ENCODE measurements around the gene RYR3.

RYR3 gene

GRCh38 chr15:33644304-33644703 lies 333.5 kb downstream of the RYR3 start:
- DNase-seq (ENCODE audit: low read depth) = no peak

DNA sequence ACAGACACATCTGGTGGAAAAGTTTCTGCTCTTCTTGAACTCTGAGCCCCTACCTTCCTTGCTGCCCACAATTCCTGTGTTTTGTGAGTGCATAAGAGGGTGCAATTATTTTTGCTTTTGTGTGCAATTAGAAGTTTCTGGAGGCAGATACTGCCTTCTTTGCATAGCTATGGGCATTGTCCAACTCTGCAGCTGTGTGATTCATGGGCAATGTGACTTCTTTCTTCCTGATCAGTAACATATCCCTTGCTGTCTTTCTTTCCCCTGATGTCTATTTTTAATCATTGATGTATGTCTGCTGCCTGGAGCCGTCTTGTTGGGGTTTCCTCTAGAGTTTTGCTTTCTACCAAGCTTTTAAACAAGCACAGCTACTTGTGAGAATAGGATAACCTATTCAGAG lies 336.0 kb downstream of the RYR3 start:
- DNase-seq (ENCODE audit: low read depth) = no peak

GRCh38 chr15:33649217-33649933 lies 338.6 kb downstream of the RYR3 start:
- DNase-seq (ENCODE audit: low read depth) = no peak

DNA sequence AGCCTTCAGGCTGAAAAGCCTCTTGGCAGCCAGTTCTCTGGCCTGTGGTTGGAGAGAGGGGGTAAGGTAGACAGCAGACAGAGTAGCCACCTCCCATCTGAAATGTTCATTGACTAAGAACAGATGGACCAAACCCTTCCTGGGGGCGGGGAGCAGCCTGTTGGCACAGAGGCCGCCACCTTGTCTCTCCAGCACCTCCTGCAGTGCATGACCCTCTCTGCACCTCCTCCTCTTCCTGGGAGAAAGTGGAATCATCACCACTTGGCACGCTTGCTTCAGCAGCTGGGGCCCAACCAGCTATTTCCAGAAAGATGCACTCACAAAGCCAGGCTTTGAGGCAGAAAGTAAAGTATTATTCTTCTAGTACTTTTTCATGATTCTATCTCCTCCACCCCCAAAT lies 344.1 kb downstream of the RYR3 start:
- DNase-seq (ENCODE audit: low read depth) = no peak

DNA sequence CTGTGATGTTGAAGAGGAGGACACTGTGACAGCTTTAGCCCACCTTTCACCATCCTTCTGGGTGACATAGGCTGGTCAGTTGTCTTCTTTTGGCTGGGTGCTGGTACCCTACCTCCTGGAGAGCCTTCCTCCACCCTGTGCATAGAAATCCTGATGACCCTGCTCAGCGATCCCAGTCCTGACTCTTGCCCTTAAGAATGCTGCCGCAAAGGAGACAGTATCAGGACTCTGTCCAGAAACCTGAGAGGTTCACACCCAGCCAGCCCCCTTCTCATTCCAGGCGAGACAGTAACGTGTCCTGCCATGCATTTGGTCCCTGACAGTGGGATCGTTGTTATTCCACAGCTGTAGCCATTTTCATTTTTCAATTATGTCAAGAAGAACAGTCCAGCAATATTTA lies 344.7 kb downstream of the RYR3 start:
- DNase-seq (ENCODE audit: low read depth) = no peak

GRCh38 chr15:33656168-33656567 lies 345.4 kb downstream of the RYR3 start:
- no peak for DNase-seq (ENCODE audit: low read depth)

DNA sequence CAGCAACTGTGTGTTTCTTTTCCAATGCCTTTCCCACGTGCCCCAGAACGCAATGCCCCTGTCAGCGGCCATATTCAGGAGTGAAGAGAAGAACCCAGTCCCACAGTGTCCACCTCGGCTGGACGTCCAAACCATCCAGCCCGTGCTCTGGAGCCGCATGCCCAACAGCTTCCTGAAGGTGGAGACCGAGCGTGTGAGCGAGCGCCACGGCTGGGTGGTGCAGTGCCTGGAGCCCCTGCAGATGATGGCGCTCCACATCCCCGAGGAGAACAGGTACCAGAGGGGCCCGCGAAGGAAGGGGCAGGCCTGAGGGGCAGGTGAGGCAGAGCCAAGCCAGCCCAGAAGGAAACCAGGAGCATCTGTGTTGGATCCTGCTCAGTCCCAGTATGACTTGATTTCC lies 349.4 kb downstream of the RYR3 start:
- DNase-seq (ENCODE audit: low read depth) = no peak

GRCh38 chr15:33662014-33662413 lies 351.2 kb downstream of the RYR3 start:
- no peak for DNase-seq (ENCODE audit: low read depth)

- DNase-seq (ENCODE audit: low read depth) = no peak
These were observed 354.2 kb downstream of the RYR3 start for GRCh38 chr15:33664947-33665346.

GRCh38 chr15:33670567-33670966 lies 359.8 kb downstream of the RYR3 start:
- no peak for DNase-seq (ENCODE audit: low read depth)

- DNase-seq (ENCODE audit: low read depth) = no peak
These were observed 360.7 kb downstream of the RYR3 start for GRCh38 chr15:33671456-33671855.

GRCh38 chr15:33675246-33675645 lies 364.5 kb downstream of the RYR3 start:
- no peak for DNase-seq (ENCODE audit: low read depth)

DNA sequence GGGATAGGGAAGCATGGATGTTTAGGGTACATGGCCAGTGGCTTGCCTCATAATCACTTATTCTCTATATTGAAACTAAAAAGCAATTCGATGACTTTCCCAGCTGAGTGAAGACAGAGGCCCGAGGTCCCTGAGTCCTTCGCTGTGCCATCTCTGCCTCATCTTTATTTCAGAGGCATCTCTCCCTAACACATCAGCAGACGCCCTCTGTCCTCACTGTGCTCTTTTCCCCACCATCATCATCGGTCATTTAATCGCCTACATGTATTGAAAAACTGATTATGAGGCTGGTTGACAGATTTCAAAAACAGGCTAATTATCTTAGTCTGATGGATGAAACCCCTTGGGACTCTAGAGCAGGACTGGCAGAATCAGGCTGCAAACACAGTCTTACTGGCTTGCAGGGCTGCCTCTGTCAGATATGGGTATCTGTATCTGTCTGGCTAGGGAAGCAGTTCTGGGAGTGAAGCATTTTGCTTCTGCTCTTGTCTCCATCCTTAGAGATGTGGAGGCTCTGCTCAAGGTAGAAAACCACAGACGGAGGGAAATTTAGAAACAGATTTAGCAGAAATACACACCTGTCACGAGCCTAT lies 366.6 kb downstream of the RYR3 start:
- DNase-seq (ENCODE audit: low read depth) = no peak

DNA sequence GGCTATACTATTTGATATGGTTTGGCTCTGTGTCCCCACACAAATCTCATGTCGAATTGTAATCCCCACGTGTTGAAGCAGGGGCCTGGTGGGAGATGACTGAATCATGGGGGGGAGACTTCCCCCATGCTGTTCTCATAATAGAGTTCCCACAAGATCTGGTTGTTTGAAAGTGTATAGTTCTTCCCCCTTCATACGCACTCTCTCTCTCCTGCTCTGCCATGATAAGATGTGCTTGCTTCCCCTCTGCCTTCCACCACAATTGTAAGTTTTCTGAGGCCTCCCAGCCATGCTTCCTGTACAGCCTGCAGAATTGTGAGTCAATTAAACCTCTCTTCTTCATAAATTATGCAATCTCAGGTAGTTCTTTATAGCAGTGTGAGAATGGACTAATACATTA lies 367.4 kb downstream of the RYR3 start:
- no peak for DNase-seq (ENCODE audit: low read depth)

GRCh38 chr15:33678602-33679001 lies 367.8 kb downstream of the RYR3 start:
- DNase-seq (ENCODE audit: low read depth) = no peak

DNA sequence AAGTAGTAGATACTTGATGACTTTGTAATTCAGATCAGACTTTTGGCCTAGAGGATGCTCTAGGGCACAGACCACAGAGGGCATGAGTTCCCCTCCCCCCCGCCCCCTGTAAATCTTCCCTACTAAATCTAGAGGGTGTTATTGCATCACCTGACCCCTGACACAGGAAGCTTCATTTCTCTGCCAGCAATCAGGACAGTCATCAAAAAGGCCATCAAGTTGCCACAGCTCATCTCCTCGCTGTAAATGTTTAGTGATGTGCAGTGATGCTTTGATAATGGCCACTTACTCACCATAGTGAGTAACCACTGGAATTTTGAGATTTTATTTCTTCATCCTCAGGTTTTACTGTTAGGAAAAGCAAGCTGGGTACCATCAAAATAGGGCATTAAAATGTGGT lies 368.3 kb downstream of the RYR3 start:
- no peak for DNase-seq (ENCODE audit: low read depth)

- no peak for DNase-seq (ENCODE audit: low read depth)
These were observed 369.6 kb downstream of the RYR3 start for GRCh38 chr15:33680336-33680735.

DNA sequence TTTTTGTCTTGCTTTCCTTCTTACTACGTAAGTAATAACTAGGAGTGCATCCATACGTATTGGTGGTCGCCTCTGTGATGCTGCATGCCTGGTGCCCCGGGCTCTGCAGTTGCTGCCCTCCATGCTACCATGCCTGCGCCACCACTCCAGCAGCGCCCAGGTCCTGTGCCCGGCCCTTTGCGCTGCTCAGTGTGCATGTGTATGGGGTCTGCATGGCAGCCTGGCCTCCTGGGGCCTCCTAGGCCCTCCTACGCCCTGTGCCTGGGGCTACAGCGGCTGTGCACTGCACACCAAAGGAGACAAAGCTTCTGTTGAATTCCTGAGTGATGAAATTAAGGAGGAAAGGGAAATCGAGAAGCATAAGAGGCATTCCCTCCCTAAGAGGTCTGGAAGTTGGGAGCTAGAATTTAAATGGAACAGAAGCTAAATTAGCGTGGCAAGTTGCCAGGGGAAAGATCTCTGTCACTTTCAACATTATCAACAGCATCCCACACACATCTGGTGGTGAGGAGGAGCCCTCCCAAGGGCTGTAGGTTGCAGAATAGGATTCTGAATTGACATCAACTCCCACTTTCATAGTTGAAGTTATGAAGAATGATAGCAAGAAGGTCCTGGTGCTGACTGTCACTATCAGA lies 382.5 kb downstream of the RYR3 start:
- no peak for DNase-seq (ENCODE audit: low read depth)

DNA sequence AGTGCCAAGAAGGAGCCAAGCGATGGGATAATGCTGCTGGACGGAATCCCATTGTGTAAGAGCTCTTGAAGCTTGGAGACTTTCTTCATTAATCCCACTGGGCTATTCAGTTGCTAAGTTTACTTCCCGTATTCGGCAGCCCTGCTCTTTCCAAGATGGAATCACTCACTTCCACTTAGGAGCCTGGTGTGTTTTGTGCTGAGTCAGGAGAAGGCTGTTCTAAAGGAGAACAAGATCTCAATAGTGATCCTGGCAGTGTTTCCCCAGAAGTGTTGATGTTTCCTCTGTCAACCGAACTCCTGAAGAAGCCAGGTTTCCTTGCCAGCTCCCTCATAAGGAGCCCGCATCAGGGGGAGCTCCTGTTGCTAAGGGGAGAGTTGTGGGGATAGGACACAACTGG lies 387.4 kb downstream of the RYR3 start:
- no peak for DNase-seq (ENCODE audit: low read depth)

DNA sequence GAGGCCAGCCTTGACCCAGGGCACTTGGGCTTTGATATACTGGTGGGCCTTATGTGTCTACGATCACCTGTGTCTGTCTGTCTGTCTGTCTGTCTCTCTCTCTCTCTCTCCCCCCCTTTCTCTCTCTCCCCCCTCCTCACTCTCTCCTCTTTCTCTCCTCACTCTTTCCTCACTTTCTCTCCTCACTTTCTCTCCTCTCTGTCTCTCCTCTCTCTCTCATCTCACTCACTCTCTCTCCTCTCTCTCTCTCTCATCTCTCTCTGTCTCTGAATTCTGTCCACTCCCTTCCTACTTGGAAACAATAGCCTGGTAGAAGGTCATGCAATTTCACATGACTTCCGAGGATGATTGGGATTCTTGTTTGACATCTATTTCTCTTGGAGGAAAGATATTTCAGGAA lies 388.4 kb downstream of the RYR3 start:
- no peak for DNase-seq (ENCODE audit: low read depth)

DNA sequence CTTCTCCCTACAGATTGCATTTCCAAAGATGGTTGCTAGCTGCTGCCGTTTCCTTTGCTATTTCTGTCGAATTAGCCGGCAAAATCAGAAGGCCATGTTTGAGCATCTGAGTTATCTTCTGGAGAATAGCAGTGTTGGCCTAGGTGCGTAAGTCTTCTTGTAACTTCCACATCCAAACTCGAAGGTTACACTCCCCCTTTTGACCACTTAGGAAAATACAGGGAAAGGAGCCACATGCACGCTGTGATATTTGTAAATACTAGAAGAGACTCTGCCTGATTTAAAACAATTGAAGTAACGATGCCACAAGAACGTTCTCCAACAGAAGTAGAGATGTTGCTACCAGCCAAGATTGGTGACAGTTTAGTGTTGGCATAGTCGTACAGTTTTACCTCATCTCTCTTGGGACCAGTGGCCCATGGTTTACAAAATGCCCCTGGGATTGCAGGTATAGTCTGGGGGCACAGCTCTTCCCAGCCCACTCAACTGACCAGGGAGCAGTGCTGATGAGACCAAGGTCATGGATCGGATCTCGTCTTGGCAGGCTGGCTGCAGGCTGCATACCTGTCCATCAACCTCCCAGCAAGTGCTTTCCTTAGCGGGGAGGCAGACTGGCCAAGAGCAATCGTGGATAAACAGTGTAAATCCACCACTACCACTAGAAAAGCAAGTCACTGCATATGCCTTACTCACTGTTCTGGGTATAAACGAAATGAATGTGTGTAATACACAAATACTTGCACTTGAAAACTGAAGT lies 389.1 kb downstream of the RYR3 start:
- DNase-seq (ENCODE audit: low read depth) = no peak

GRCh38 chr15:33700695-33701303 lies 390.0 kb downstream of the RYR3 start:
- peak; percentile 20 for DNase-seq (ENCODE audit: low read depth)

GRCh38 chr15:33701304-33701696 lies 390.5 kb downstream of the RYR3 start:
- no peak for DNase-seq (ENCODE audit: low read depth)
